ENCODE results near the gene FAM193B. TPM values are rescaled to one million over a fixed set of nuclear protein-coding genes. Genes with fewer than 3 reads are reported as not detected.

FAM193B gene
- total RNA-seq, 1 experiment from 2014 or later: 58.5 TPM

- TF ChIP-seq TCF7L2 (IDR thresholded peaks at IDR 0.05; ENCODE audit: low read depth, low read length): no peak
- H3K4me3 ChIP-seq (ENCODE audit: low read depth in 2 of 2, low read length in 2 of 2): no peak overlapping the region
- intact Hi-C loops (cut with micrococcal nuclease; ENCODE audit: unreplicated experiment): no loop called here
- ChIA-PET POLR2A (no interaction called here), CTCF (interaction anchor here (0.7 kb wide), 1 partner anchor 355 kb away, joined by 5 read pairs; no protein-coding TSS in a partner anchor)
- no TSS peak for BruUV-seq (replicated peaks)
- DNase-seq (ENCODE audit: low read depth, low spot score) (no peak), ATAC-seq (no peak)
- peaks cover 14% of the 10 kb centered on the region for H3K36me3 ChIP-seq (ENCODE audit: control insufficient read depth, insufficient read depth, low read length)
- peaks cover 8% of the 10 kb centered on the region; the same call in 1 of the 2 replicates for H3K27me3 ChIP-seq (ENCODE audit: control insufficient read depth, insufficient read depth, low read length)
- in situ Hi-C loops (cut with HindIII; ENCODE audit: low pct_unique_long_range_greater_than_20kb, low sequenced_read_pairs): loop anchor here (10.0 kb wide), 1 partner anchor 49 kb away; no protein-coding TSS in a partner anchor
- H3K27ac ChIP-seq (ENCODE audit: low read length): no peak overlapping the region
- peaks cover 5% of the 10 kb centered on the region; the same call in 1 of the 2 replicates for H3K4me1 ChIP-seq (ENCODE audit: control insufficient read depth, insufficient read depth, low read length)
- H3K9me3 ChIP-seq (ENCODE audit: control insufficient read depth, insufficient read depth, low read depth, low read length): no peaks in the 10 kb centered on the region
Observed at GRCh38 chr5:177594071-177594470, 39.7 kb upstream of the FAM193B start.

- ChIA-PET POLR2A (no interaction called here), CTCF (interaction anchor here (0.7 kb wide), 1 partner anchor 355 kb away, joined by 5 read pairs; no protein-coding TSS in a partner anchor)
- ATAC-seq (no peak), DNase-seq (ENCODE audit: low read depth, low spot score) (no peak)
- Histone ChIP-seq H3K4me1 (ENCODE audit: control insufficient read depth, insufficient read depth, low read length) (peaks cover 2% of the 10 kb centered on the region; the same call in 1 of the 2 replicates), H3K9me3 (ENCODE audit: control insufficient read depth, insufficient read depth, low read depth, low read length) (no peaks in the 10 kb centered on the region), H3K4me3 (ENCODE audit: low read depth in 2 of 2, low read length in 2 of 2) (no peak overlapping the region; a peak in 1 of 4 replicates), H3K27me3 (ENCODE audit: control insufficient read depth, insufficient read depth, low read length) (peaks cover 8% of the 10 kb centered on the region; the same call in 1 of the 2 replicates), H3K36me3 (ENCODE audit: control insufficient read depth, insufficient read depth, low read length) (peaks cover 14% of the 10 kb centered on the region), H3K27ac (ENCODE audit: low read length) (no peak overlapping the region)
- intact Hi-C loops (cut with micrococcal nuclease; ENCODE audit: unreplicated experiment): no loop called here
- in situ Hi-C loops (cut with HindIII; ENCODE audit: low pct_unique_long_range_greater_than_20kb, low sequenced_read_pairs): loop anchor here (10.0 kb wide), 1 partner anchor 49 kb away; no protein-coding TSS in a partner anchor
- TF ChIP-seq CTCF (IDR thresholded peaks at IDR 0.05): no peak
- TF ChIP-seq TCF7L2 (IDR thresholded peaks at IDR 0.05; ENCODE audit: low read depth, low read length): no peak
- no peak for TF ChIP-seq SIN3A (IDR thresholded peaks at IDR 0.05; ENCODE audit: borderline replicate concordance, insufficient read depth, low read depth, low read length)
- TF ChIP-seq REST (IDR thresholded peaks at IDR 0.05; ENCODE audit: insufficient read depth in 1 of 2, low read depth in 2 of 2, low read length in 1 of 2): no peak
- TF ChIP-seq POLR2AphosphoS5 (IDR thresholded peaks at IDR 0.05; ENCODE audit: low read depth, low read length): no peak
- BruUV-seq (replicated peaks): no TSS peak
Observed at GRCh38 chr5:177593511-177593910, 39.1 kb upstream of the FAM193B start.

- DNase-seq (ENCODE audit: low read depth, low spot score) (no peak), ATAC-seq (no peak)
- H3K9me3 ChIP-seq (ENCODE audit: control insufficient read depth, insufficient read depth, low read depth, low read length): no peaks in the 10 kb centered on the region
- in situ Hi-C loops (cut with HindIII; ENCODE audit: low pct_unique_long_range_greater_than_20kb, low sequenced_read_pairs) (loop anchor here (10.0 kb wide), 1 partner anchor 48 kb away; no protein-coding TSS in a partner anchor), intact Hi-C loops (cut with micrococcal nuclease; ENCODE audit: unreplicated experiment) (no loop called here)
- POLR2A ChIA-PET: interaction anchor here (0.6 kb wide), 1 partner anchor 95 kb away, joined by 4 read pairs; no protein-coding TSS in a partner anchor
- TF ChIP-seq POLR2AphosphoS5 (IDR thresholded peaks at IDR 0.05; ENCODE audit: low read depth, low read length) (no peak), REST (IDR thresholded peaks at IDR 0.05; ENCODE audit: insufficient read depth in 1 of 2, low read depth in 2 of 2, low read length in 1 of 2) (no peak)
- peaks cover 8% of the 10 kb centered on the region; the same call in 1 of the 2 replicates for H3K27me3 ChIP-seq (ENCODE audit: control insufficient read depth, insufficient read depth, low read length)
- peak overlapping the region; percentile 82 to 91 for H3K4me3 ChIP-seq (ENCODE audit: low read depth in 2 of 2, low read length in 2 of 2)
- peaks cover 14% of the 10 kb centered on the region for H3K36me3 ChIP-seq (ENCODE audit: control insufficient read depth, insufficient read depth, low read length)
- H3K4me1 ChIP-seq (ENCODE audit: control insufficient read depth, insufficient read depth, low read length): no peaks in the 10 kb centered on the region
- BruUV-seq (replicated peaks): TSS peak; percentile 73
- H3K27ac ChIP-seq (ENCODE audit: low read length): peak overlapping the region; percentile 83
- CTCF ChIA-PET: no interaction called here
Observed at GRCh38 chr5:177592905-177593304, 38.5 kb upstream of the FAM193B start.

Measured in Panc1 (cell line).